ENCODE data around the gene PUS1.

The PUS1 gene

DNA sequence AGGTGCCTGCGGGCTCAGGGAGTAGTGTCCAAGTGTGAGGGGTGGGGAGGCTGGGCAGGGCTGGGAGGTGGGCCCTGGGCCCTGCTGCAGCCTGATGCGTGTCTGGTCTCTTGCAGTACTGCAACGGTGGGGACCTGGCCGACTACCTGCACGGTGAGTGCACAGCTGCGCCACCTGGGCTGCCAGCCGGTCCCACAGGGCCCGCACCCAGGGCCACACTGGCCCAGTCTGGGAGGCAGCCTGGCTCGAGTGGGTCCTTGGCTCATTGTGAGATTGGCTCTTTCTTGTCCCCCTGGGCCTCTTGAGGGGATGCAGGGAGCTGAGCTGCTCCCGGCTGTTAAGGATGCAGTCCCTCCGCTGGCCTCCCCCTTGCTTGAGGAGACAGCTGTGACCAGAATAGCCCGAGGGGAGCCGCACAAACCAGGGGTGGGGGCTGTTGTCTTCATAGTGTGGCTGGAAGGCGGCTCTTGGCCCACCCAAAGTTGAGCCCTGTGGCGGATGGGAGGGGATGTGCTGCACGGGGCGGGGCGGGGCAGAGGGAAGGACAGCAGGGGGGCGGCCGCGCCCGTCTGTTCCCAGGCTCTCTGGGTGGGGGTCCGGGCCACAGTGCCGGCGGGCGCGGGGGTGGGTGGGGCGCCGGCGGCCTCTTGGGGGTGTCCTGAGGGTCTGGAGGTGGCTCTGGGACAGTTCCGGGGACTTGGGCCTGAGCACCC is 21.5 kb upstream of the PUS1 start:
- no peak overlapping the region for H3K23ac ChIP-seq (ENCODE audit: low read depth, low read length, poor library complexity)
- H4K8ac ChIP-seq (ENCODE audit: low read depth, low read length) = no peak overlapping the region
- H2AFZ ChIP-seq (ENCODE audit: low read length) = no peak overlapping the region
- no peak overlapping the region for H3K4ac ChIP-seq (ENCODE audit: low read length)
- no CpG with 5 or more reads among the region's 31 CpGs for WGBS, 2 donors (ENCODE audit: extremely low coverage in 2 of 2, insufficient read length in 2 of 2, insufficient replicate concordance in 1 of 2)
- H3K27me3 ChIP-seq (ENCODE audit: control insufficient read depth in 3 of 3, insufficient read depth in 3 of 3, low read depth in 1 of 3, low read length in 3 of 3) = peaks cover 0 to 2% (median 0%) of the 10 kb centered on the region in 3 experiments
- H2BK5ac ChIP-seq (ENCODE audit: low read length) = no peak overlapping the region
- H3K18ac ChIP-seq (ENCODE audit: low read length) = no peak overlapping the region
- H2AK5ac ChIP-seq (ENCODE audit: low read depth, low read length) = no peak overlapping the region
- peaks cover 20 to 54% of the 10 kb centered on the region in 2 donors for H3K36me3 ChIP-seq (replicated peaks in 1 of 2; ENCODE audit: control insufficient read depth in 2 of 2, insufficient read depth in 2 of 2, low read length in 2 of 2)
- no peak overlapping the region for H4K91ac ChIP-seq (ENCODE audit: low read depth, low read length, poor library complexity)
- H2BK12ac ChIP-seq (ENCODE audit: low read length) = no peak overlapping the region
- no peak overlapping the region for H3K4me3 ChIP-seq (ENCODE audit: low read length in 2 of 2)
- H3K4me2 ChIP-seq (ENCODE audit: insufficient read depth, low read length, poor library complexity, severe bottlenecking) = no peak overlapping the region
- H3K79me1 ChIP-seq (ENCODE audit: low read depth, low read length) = peaks cover 39% of the 10 kb centered on the region
- no peak overlapping the region for H3K9ac ChIP-seq (ENCODE audit: low read depth, low read length, poor library complexity)
- no peak for DNase-seq (ENCODE audit: low spot score)
- no peak overlapping the region for H2BK15ac ChIP-seq (ENCODE audit: low read length)
- no peak overlapping the region for H3K14ac ChIP-seq (ENCODE audit: low read length)
- no peaks in the 10 kb centered on the region for H3K9me3 ChIP-seq (replicated peaks in 1 of 2; ENCODE audit: control insufficient read depth in 2 of 2, insufficient read depth in 1 of 2, low read depth in 1 of 2, low read length in 2 of 2)
- no peak overlapping the region for H2BK120ac ChIP-seq (ENCODE audit: low read depth, low read length)
- no peak overlapping the region for H3K27ac ChIP-seq (replicated peaks; ENCODE audit: low read length)
- H3K4me1 ChIP-seq (ENCODE audit: control insufficient read depth in 2 of 2, insufficient read depth in 1 of 2, low read depth in 1 of 2, low read length in 2 of 2) = no peaks in the 10 kb centered on the region

DNA sequence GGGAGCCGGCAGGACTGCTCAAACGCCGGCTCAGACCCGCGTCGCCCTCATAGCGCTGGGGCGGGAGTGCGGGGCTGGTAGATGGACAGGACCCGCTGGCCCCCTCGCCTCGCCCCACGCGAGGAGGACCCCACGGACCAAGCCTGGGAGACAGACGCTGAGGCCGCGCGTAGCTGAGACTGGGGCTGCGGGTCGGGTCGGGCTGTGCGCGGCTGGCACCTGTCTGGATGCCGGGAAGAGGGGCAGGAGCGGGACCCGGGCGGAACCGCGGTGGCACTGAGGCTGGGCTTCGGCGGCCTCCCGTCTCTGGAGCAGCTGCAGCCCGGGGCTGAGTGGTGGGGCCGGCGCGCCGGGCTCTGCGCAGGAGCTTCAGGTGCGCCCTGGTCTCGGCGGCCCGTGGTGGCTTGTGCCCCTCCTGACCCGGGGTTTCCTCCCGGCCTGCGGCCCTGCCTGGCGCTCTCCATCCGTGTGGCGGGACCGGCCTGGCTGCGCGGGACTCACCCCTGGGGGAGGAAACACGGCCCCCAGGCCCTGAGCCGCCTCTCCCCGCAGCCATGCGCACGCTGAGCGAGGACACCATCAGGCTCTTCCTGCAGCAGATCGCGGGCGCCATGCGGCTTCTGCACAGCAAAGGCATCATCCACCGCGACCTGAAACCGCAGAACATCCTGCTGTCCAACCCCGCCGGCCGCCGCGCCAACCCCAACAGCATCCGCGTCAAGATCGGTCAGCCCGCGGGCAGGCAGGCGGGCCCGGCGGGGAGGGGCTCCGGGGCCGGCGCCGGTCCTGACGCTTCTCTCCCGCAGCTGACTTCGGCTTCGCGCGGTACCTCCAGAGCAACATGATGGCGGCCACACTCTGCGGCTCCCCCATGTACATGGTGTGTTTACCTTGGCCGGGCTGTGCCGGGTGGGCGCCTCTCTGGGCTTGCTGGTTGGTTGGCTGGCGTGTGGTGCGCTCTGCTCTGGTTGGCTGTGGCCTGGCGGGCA is 20.7 kb upstream of the PUS1 start:
- H2AK5ac ChIP-seq (ENCODE audit: low read depth, low read length) = no peak overlapping the region
- H3K9ac ChIP-seq (ENCODE audit: low read depth, low read length, poor library complexity) = no peak overlapping the region
- H3K18ac ChIP-seq (ENCODE audit: low read length) = no peak overlapping the region
- DNase-seq (ENCODE audit: low spot score) = no peak
- no CpG with 5 or more reads among the region's 96 CpGs for WGBS, 2 donors (ENCODE audit: extremely low coverage in 2 of 2, insufficient read length in 2 of 2, insufficient replicate concordance in 1 of 2)
- no peak overlapping the region for H3K4ac ChIP-seq (ENCODE audit: low read length)
- H4K91ac ChIP-seq (ENCODE audit: low read depth, low read length, poor library complexity) = no peak overlapping the region
- peaks cover 20 to 61% of the 10 kb centered on the region in 2 donors for H3K36me3 ChIP-seq (replicated peaks in 1 of 2; ENCODE audit: control insufficient read depth in 2 of 2, insufficient read depth in 2 of 2, low read length in 2 of 2)
- peak overlapping the region; percentile 47 for H2BK120ac ChIP-seq (ENCODE audit: low read depth, low read length)
- no peak overlapping the region for H3K4me2 ChIP-seq (ENCODE audit: insufficient read depth, low read length, poor library complexity, severe bottlenecking)
- peak overlapping the region; percentile 43 for H4K8ac ChIP-seq (ENCODE audit: low read depth, low read length)
- H2BK15ac ChIP-seq (ENCODE audit: low read length) = no peak overlapping the region
- H3K4me3 ChIP-seq (ENCODE audit: low read length in 2 of 2) = no peak overlapping the region
- H3K4me1 ChIP-seq (ENCODE audit: control insufficient read depth in 2 of 2, insufficient read depth in 1 of 2, low read depth in 1 of 2, low read length in 2 of 2) = no peaks in the 10 kb centered on the region
- peaks cover 0 to 2% (median 0%) of the 10 kb centered on the region in 3 experiments for H3K27me3 ChIP-seq (ENCODE audit: control insufficient read depth in 3 of 3, insufficient read depth in 3 of 3, low read depth in 1 of 3, low read length in 3 of 3)
- H3K14ac ChIP-seq (ENCODE audit: low read length) = no peak overlapping the region
- peaks cover 35% of the 10 kb centered on the region for H3K79me1 ChIP-seq (ENCODE audit: low read depth, low read length)
- H3K27ac ChIP-seq (replicated peaks; ENCODE audit: low read length) = no peak overlapping the region
- no peak overlapping the region for H2BK12ac ChIP-seq (ENCODE audit: low read length)
- no peak overlapping the region for H2AFZ ChIP-seq (ENCODE audit: low read length)
- no peaks in the 10 kb centered on the region for H3K9me3 ChIP-seq (replicated peaks in 1 of 2; ENCODE audit: control insufficient read depth in 2 of 2, insufficient read depth in 1 of 2, low read depth in 1 of 2, low read length in 2 of 2)
- peak overlapping the region; percentile 43 for H3K23ac ChIP-seq (ENCODE audit: low read depth, low read length, poor library complexity)
- H2BK5ac ChIP-seq (ENCODE audit: low read length) = no peak overlapping the region

DNA sequence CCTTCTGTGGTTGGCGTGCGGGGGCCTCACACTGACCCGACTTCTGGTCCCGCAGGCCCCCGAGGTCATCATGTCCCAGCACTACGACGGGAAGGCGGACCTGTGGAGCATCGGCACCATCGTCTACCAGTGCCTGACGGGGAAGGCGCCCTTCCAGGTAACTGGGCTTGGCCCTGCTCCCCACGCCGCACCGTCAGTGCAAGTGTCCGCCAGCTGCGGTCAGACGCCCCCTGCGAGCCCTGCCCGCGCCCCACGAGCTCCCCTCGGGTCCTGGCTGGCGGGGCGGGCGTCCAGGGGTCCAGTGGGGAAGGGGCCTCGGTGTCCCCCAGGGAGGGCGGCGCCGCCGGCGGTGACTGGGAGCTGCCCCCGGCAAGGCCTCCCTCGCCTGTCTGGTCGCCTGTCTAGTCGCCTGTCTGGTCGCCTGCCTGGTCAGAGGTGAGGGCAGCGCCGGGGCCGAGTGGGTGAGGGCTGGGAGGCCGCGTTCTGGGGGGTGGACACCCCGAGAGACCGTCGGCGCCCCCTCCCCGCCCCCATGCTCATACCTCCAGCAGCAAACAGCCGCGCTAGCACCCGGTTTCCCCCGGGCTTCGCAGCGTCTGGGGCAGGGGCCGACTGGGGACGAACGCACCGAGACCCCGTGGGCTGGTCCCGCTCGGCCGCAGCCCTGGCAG is 19.9 kb upstream of the PUS1 start:
- H3K9me3 ChIP-seq (replicated peaks in 1 of 2; ENCODE audit: control insufficient read depth in 2 of 2, insufficient read depth in 1 of 2, low read depth in 1 of 2, low read length in 2 of 2) = no peaks in the 10 kb centered on the region
- H3K4ac ChIP-seq (ENCODE audit: low read length) = no peak overlapping the region
- peaks cover 31% of the 10 kb centered on the region for H3K79me1 ChIP-seq (ENCODE audit: low read depth, low read length)
- H2AK5ac ChIP-seq (ENCODE audit: low read depth, low read length) = no peak overlapping the region
- no peak overlapping the region for H4K91ac ChIP-seq (ENCODE audit: low read depth, low read length, poor library complexity)
- peaks cover 26 to 69% of the 10 kb centered on the region in 2 donors for H3K36me3 ChIP-seq (replicated peaks in 1 of 2; ENCODE audit: control insufficient read depth in 2 of 2, insufficient read depth in 2 of 2, low read length in 2 of 2)
- H2BK12ac ChIP-seq (ENCODE audit: low read length) = no peak overlapping the region
- peak overlapping the region; percentile 73 for H3K23ac ChIP-seq (ENCODE audit: low read depth, low read length, poor library complexity)
- no peak overlapping the region for H2BK5ac ChIP-seq (ENCODE audit: low read length)
- peak overlapping the region; percentile 47 for H2BK120ac ChIP-seq (ENCODE audit: low read depth, low read length)
- no peak overlapping the region for H3K4me2 ChIP-seq (ENCODE audit: insufficient read depth, low read length, poor library complexity, severe bottlenecking)
- no peak overlapping the region for H3K27ac ChIP-seq (replicated peaks; ENCODE audit: low read length)
- no peaks in the 10 kb centered on the region for H3K4me1 ChIP-seq (ENCODE audit: control insufficient read depth in 2 of 2, insufficient read depth in 1 of 2, low read depth in 1 of 2, low read length in 2 of 2)
- no peak overlapping the region for H3K14ac ChIP-seq (ENCODE audit: low read length)
- no peak overlapping the region for H3K4me3 ChIP-seq (ENCODE audit: low read length in 2 of 2)
- H3K27me3 ChIP-seq (ENCODE audit: control insufficient read depth in 3 of 3, insufficient read depth in 3 of 3, low read depth in 1 of 3, low read length in 3 of 3) = peaks cover 0 to 2% (median 0%) of the 10 kb centered on the region in 3 experiments
- H4K8ac ChIP-seq (ENCODE audit: low read depth, low read length) = no peak overlapping the region
- no peak for DNase-seq (ENCODE audit: low spot score)
- no peak overlapping the region for H3K18ac ChIP-seq (ENCODE audit: low read length)
- H3K9ac ChIP-seq (ENCODE audit: low read depth, low read length, poor library complexity) = no peak overlapping the region
- H2AFZ ChIP-seq (ENCODE audit: low read length) = no peak overlapping the region
- no CpG with 5 or more reads among the region's 61 CpGs for WGBS, 2 donors (ENCODE audit: extremely low coverage in 2 of 2, insufficient read length in 2 of 2, insufficient replicate concordance in 1 of 2)
- H2BK15ac ChIP-seq (ENCODE audit: low read length) = no peak overlapping the region

All from neuronal stem cell (in vitro differentiated cells).